GM12878 (cell line): Measurements from ENCODE around the gene ATP10D. TPM values are rescaled to one million over a fixed set of nuclear protein-coding genes. Genes with fewer than 3 reads are reported as not detected.

Source experiments
- ATAC-seq: fragments of 200-7000 bp; cut with Tn5 transposase; 3 replicates; pipeline ENCODE4 v1.9.1; 2020; ENCODE audit warnings: mild to moderate bottlenecking, moderate library complexity
- BruUV-seq: library from RNA; stranded (reverse); fragments of 400-500 nt; replicated peaks from 2 replicates; lab custom pipeline; 2021; lab: Mats Ljungman, UMichigan
- CTCF ChIA-PET: fragments of 300-600 bp; sonication (Branson Sonifier 250); formaldehyde crosslinking; extraction: SDS; loops from one replicate; lab custom pipeline; 2021; ENCODE audit warnings: inconsistent platforms; lab: Yijun Ruan, JAX
- POLR2A ChIA-PET: fragments of 350-600 bp; formaldehyde crosslinking; extraction: SDS; loops from one replicate; lab custom pipeline; 2021; ENCODE audit warnings: inconsistent platforms; lab: Charles Lee
- RAD21 ChIA-PET: fragments of 300-600 bp; sonication (Branson Sonifier 250); formaldehyde crosslinking; loops from one replicate; lab custom pipeline; 2023; ENCODE audit warnings: antibody characterized with exemption; ENCODE audit not compliant: unreplicated experiment; lab: Charles Lee
- SMC1A ChIA-PET: fragments of 300-600 bp; sonication (Branson Sonifier 250); formaldehyde crosslinking; loops from one replicate; lab custom pipeline; 2023; ENCODE audit not compliant: unreplicated experiment, uncharacterized antibody; lab: Charles Lee
- DNase-seq: peaks from one replicate; pipeline ENCODE4 v3.0.0-alpha.2; 2011; ENCODE audit warnings: low read depth, low spot score
- FAIRE-seq: peaks from 3 replicates; lab custom pipeline; 2011; peaks lifted over from hg19 to GRCh38; lab: Jason Lieb, UNC
- H2AFZ ChIP-seq: 2 replicates; pipeline ENCODE4 v1.6.0; 2011; ENCODE audit warnings: low read depth, low read length, control low read depth; ENCODE audit not compliant: control insufficient read depth
- H3K27ac ChIP-seq: 2 replicates; pipeline ENCODE4 v1.5.1; 2011; ENCODE audit warnings: control low read depth; ENCODE audit not compliant: control insufficient read depth, insufficient read depth
- H3K27me3 ChIP-seq, 2 experiments: replicated peaks in 1 of 2; 2 replicates each; pipeline versions ENCODE4 v1.6.0 to v1.6.1; 2011; ENCODE audit warnings: low read length in 1 of 2; ENCODE audit not compliant: control insufficient read depth in 2 of 2, insufficient read depth in 2 of 2
- H3K36me3 ChIP-seq, 2 experiments: 2 replicates each; pipeline ENCODE4 v1.5.1; 2011; ENCODE audit warnings: low read length in 1 of 2; ENCODE audit not compliant: control insufficient read depth in 2 of 2, insufficient read depth in 2 of 2
- H3K4me1 ChIP-seq: 2 replicates; pipeline ENCODE4 v1.6.1; 2011; ENCODE audit warnings: mild to moderate bottlenecking, low read length, moderate library complexity, mixed read lengths; ENCODE audit not compliant: control insufficient read depth, insufficient read depth
- H3K4me2 ChIP-seq: 2 replicates; pipeline ENCODE4 v1.6.0; 2011; ENCODE audit warnings: control low read depth; ENCODE audit not compliant: control insufficient read depth, insufficient read depth
- H3K4me3 ChIP-seq: fragments of 200-600 bp; sonication (generic); 2 replicates; pipeline ENCODE4 v1.5.1; 2016
- H3K79me2 ChIP-seq: 2 replicates; pipeline ENCODE4 v1.6.0; 2011; ENCODE audit warnings: low read length; ENCODE audit not compliant: control insufficient read depth, insufficient read depth
- H3K9ac ChIP-seq: 2 replicates; pipeline ENCODE4 v1.8.0; 2011; ENCODE audit warnings: low read length, control low read depth, mixed read lengths; ENCODE audit not compliant: control insufficient read depth, insufficient read depth
- H3K9me3 ChIP-seq: replicated peaks from 3 replicates; pipeline ENCODE4 v1.5.1; 2011; ENCODE audit warnings: mild to moderate bottlenecking, low read length; ENCODE audit not compliant: control insufficient read depth, insufficient read depth
- H4K20me1 ChIP-seq: 2 replicates; pipeline ENCODE4 v1.6.0; 2011; ENCODE audit not compliant: control insufficient read depth, insufficient read depth
- BMI1 ChIP-seq: fragments of 450-650 bp; IDR thresholded peaks from 2 replicates; pipeline ENCODE4 v1.6.1; 2016; ENCODE audit warnings: mild to moderate bottlenecking, moderate library complexity, borderline replicate concordance
- DPF2 ChIP-seq: fragments of 450-650 bp; IDR thresholded peaks from 2 replicates; pipeline ENCODE4 v1.6.1; 2017; ENCODE audit warnings: mild to moderate bottlenecking
- E2F8 ChIP-seq: fragments of 450-650 bp; IDR thresholded peaks from 2 replicates; pipeline ENCODE4 v1.6.1; 2018; ENCODE audit warnings: mild to moderate bottlenecking, low read depth, moderate library complexity; ENCODE audit not compliant: partially characterized antibody
- JUND ChIP-seq: IDR thresholded peaks from 2 replicates; pipeline ENCODE4 v1.6.1; 2012; ENCODE audit warnings: low read depth, mild to moderate bottlenecking, low read length, improper control_type of control experiment, moderate library complexity
- SP1 ChIP-seq: IDR thresholded peaks from one replicate; pipeline ENCODE4 v1.6.1; 2011; ENCODE audit warnings: low read depth, low read length
- ZBED1 ChIP-seq: IDR thresholded peaks from 2 replicates; pipeline ENCODE4 v1.6.1; 2016; ENCODE audit warnings: borderline replicate concordance
- ZNF207 ChIP-seq: fragments of 450-650 bp; IDR thresholded peaks from 2 replicates; pipeline ENCODE4 v1.6.1; 2014; ENCODE audit warnings: antibody characterized with exemption, mild to moderate bottlenecking, borderline replicate concordance
- ZNF217 ChIP-seq: fragments of 450-650 bp; IDR thresholded peaks from 2 replicates; pipeline ENCODE4 v1.6.1; 2017; ENCODE audit warnings: antibody characterized with exemption, mild to moderate bottlenecking
- ZSCAN29 ChIP-seq: fragments of 450-650 bp; IDR thresholded peaks from 2 replicates; pipeline ENCODE4 v1.6.1; 2017; ENCODE audit warnings: mild to moderate bottlenecking, moderate library complexity
- WGBS: methylation state at CpG from one replicate; pipeline ENCODE4 v1.1.6; 2016; ENCODE audit warnings: low lambda C conversion rate; ENCODE audit not compliant: insufficient replicate concordance, insufficient coverage; ENCODE audit errors: missing lambda C conversion rate; 5-methylcytosine and 5-hydroxymethylcytosine counted together
- in situ Hi-C: fragments of 300-500 bp; cut with MboI; formaldehyde crosslinking; loops from 9 replicates; pipeline ENCODE4 v1.14.3; 2018; ENCODE audit warnings: mixed read lengths
- intact Hi-C: fragments of 100-400 bp; cut with micrococcal nuclease; formaldehyde crosslinking; loops from one replicate; pipeline ENCODE4 v1.14.2; 2022; ENCODE audit not compliant: unreplicated experiment
- polyA plus RNA-seq, 11 experiments: library from polyadenylated mRNA; depleted of rRNA in 4 of 11; unstranded in 6 of 11; stranded (reverse) in 5 of 11; fragments of >200 nt; fragmentation: Nextera tagmentation in 4 of 11; fragmentation: Illumina TruSeq in 1 of 11; extraction: Ambion mirVana in 4 of 11; extraction: Trizol in 1 of 11; gene quantifications; 1 replicate in 1 of 11; 2 replicates in 10 of 11; pipeline versions ENCODE4 v1.2.1 to v1.2.3, GENCODE V29; 2011 to 2016; ENCODE audit warnings: inconsistent platforms in 2 of 11, missing spikeins in 2 of 11, low read depth in 1 of 11
- total RNA-seq, 4 experiments: library from RNA; depleted of rRNA in 3 of 4; stranded (reverse); fragments of >200 nt in 3 of 4; fragmentation: Illumina TruSeq in 1 of 4; extraction: Trizol in 1 of 4; gene quantifications; 2 replicates each; pipeline versions ENCODE4 v1.2.1 to v1.2.3, GENCODE V29; 2013 to 2021
- TF ChIP-seq, protein P1 (sequence below): fragments of 450-650 bp; IDR thresholded peaks from 2 replicates; pipeline ENCODE4 v1.6.1; 2017; ENCODE audit warnings: borderline replicate concordance
- TF ChIP-seq, protein P2 (sequence below): fragments of 450-650 bp; IDR thresholded peaks from 2 replicates; pipeline ENCODE4 v1.6.1; 2016; ENCODE audit warnings: mild to moderate bottlenecking

The ATP10D gene
- total and polyA plus RNA-seq, 10 of the 15 experiments (the other 5 are each of a cell fraction or from before 2014, with no cell fraction given): 10.2 to 50.3 (median 19.1) TPM

GRCh38 chr4:47505666-47506065, 20.6 kb downstream of the ATP10D start (continued):
- TF ChIP-seq, protein P1, sequence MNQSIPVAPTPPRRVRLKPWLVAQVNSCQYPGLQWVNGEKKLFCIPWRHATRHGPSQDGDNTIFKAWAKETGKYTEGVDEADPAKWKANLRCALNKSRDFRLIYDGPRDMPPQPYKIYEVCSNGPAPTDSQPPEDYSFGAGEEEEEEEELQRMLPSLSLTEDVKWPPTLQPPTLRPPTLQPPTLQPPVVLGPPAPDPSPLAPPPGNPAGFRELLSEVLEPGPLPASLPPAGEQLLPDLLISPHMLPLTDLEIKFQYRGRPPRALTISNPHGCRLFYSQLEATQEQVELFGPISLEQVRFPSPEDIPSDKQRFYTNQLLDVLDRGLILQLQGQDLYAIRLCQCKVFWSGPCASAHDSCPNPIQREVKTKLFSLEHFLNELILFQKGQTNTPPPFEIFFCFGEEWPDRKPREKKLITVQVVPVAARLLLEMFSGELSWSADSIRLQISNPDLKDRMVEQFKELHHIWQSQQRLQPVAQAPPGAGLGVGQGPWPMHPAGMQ: no peak

- Histone ChIP-seq H3K9me3 (no peaks in the 10 kb centered on the region), H3K27ac (peak overlapping the region; percentile 84), H3K9ac (peak overlapping the region; percentile 17; the same call in 1 of the 2 replicates), H3K79me2 (no peaks in the 10 kb centered on the region; the same call in 1 of the 2 replicates), H3K4me2 (peak overlapping the region; percentile 78), H3K27me3 (no peaks in the 10 kb centered on the region), H3K36me3 (peaks cover 5 to 6% of the 10 kb centered on the region in 2 experiments; a peak in 3 of 4 replicates), H2AFZ (no peak overlapping the region; the same call in 1 of the 2 replicates), H3K4me3 (peak overlapping the region; percentile 35; the same call in 1 of the 2 replicates), H4K20me1 (no peaks in the 10 kb centered on the region), H3K4me1 (peaks cover 12% of the 10 kb centered on the region)
- 2% methylated on average over 2 of the region's 2 CpGs for WGBS
- ChIA-PET SMC1A (interaction anchor here (0.7 to 10.9 kb wide), 14 partner anchors 9 to 499 kb away, joined by 3 to 239 read pairs (median 6); partner anchors contain the start of genes ATP10D and COMMD8), POLR2A (interaction anchor here (1.1 to 7.0 kb wide), 6 partner anchors 9 to 27 kb away, joined by 3 to 55 read pairs (median 8); partner anchors contain the start of gene ATP10D), CTCF (interaction anchor here (1.0 to 6.6 kb wide), 10 partner anchors 9 to 55 kb away, joined by 3 to 124 read pairs (median 8); partner anchors contain the start of genes ATP10D and COMMD8), RAD21 (interaction anchor here (0.6 to 6.3 kb wide), 9 partner anchors 9 to 47 kb away, joined by 3 to 99 read pairs (median 13); partner anchors contain the start of genes ATP10D and COMMD8)
- peak; percentile 94 for ATAC-seq
- intact Hi-C loops (loop anchor here (1.0 to 10.0 kb wide), 4 partner anchors 16 to 534 kb away; no protein-coding TSS in a partner anchor), in situ Hi-C loops (no loop called here)
- peak; percentile 89 for FAIRE-seq
- no TSS peak for BruUV-seq
- peak; percentile 90 for DNase-seq
- no peak for TF ChIP-seq ZSCAN29
- peak; percentile 53; the same call in 1 of the 2 replicates for TF ChIP-seq JUND
- no peak for TF ChIP-seq ZNF207
- peak; percentile 23 for TF ChIP-seq SP1
- TF ChIP-seq ZNF217: 0 out of 2 replicates have a peak, but pooled peaks have one; percentile 76
- peak; percentile 91 for TF ChIP-seq BMI1
- TF ChIP-seq, protein P2, sequence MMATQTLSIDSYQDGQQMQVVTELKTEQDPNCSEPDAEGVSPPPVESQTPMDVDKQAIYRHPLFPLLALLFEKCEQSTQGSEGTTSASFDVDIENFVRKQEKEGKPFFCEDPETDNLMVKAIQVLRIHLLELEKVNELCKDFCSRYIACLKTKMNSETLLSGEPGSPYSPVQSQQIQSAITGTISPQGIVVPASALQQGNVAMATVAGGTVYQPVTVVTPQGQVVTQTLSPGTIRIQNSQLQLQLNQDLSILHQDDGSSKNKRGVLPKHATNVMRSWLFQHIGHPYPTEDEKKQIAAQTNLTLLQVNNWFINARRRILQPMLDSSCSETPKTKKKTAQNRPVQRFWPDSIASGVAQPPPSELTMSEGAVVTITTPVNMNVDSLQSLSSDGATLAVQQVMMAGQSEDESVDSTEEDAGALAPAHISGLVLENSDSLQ: peak; percentile 86
- TF ChIP-seq ZBED1: no peak
- TF ChIP-seq DPF2: peak; percentile 98
- TF ChIP-seq E2F8: no peak
These were observed 25.6 kb downstream of the ATP10D start for GRCh38 chr4:47510506-47511143.
